ENCODE measurements around the gene KIF1B. TPM values are rescaled to one million over a fixed set of nuclear protein-coding genes. Genes with fewer than 3 reads are reported as not detected.

The KIF1B gene
- total RNA-seq, 6 experiments from 2014 or later: 21.7 to 29.4 (median 23.2) TPM

DNA sequence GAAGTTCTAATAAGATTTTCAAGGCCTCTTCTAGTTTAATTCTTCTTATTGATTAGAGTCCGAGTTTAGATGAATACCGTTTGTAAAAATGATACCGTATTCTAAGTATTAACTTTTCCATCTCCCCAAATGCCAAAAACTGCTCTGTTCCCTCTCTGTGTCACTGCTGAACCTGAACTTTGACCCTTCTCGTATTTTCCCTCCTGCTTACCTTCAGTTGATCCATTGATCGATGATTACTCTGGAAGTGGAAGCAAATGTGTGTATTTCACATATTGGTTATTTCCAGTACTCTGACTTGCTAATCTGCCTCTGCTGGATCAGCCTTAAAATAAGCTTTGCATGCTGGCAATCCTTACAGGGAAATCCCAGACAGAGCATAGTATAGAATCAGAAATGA lies 68.5 kb downstream of the KIF1B start:
- intact Hi-C loops (cut with DNase I): no loop called here
- Histone ChIP-seq H3K4me1 (peaks cover 0 to 20% (median 6%) of the 10 kb centered on the region in 4 donors), H3K9me3 (no peaks in the 10 kb centered on the region), H3K27ac (peak overlapping the region; percentile 49 to 74 (median 67)), H3K27me3 (no peaks in the 10 kb centered on the region), H3K4me3 (no peak overlapping the region), H3K36me3 (peaks cover 0 to 31% (median 3%) of the 10 kb centered on the region in 4 donors)
- TF ChIP-seq, protein P1, sequence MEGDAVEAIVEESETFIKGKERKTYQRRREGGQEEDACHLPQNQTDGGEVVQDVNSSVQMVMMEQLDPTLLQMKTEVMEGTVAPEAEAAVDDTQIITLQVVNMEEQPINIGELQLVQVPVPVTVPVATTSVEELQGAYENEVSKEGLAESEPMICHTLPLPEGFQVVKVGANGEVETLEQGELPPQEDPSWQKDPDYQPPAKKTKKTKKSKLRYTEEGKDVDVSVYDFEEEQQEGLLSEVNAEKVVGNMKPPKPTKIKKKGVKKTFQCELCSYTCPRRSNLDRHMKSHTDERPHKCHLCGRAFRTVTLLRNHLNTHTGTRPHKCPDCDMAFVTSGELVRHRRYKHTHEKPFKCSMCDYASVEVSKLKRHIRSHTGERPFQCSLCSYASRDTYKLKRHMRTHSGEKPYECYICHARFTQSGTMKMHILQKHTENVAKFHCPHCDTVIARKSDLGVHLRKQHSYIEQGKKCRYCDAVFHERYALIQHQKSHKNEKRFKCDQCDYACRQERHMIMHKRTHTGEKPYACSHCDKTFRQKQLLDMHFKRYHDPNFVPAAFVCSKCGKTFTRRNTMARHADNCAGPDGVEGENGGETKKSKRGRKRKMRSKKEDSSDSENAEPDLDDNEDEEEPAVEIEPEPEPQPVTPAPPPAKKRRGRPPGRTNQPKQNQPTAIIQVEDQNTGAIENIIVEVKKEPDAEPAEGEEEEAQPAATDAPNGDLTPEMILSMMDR (IDR thresholded peaks at IDR 0.05): no peak
- TF ChIP-seq POLR2A (IDR thresholded peaks at IDR 0.05): no peak
- DNase-seq (no peak), ATAC-seq (peak; percentile 95 to 97 (median 96))
- WGBS (ENCODE audit: insufficient coverage, low coverage, low lambda C conversion rate, missing lambda C conversion rate): 24% methylated on average over 5 of the region's 5 CpGs

DNA sequence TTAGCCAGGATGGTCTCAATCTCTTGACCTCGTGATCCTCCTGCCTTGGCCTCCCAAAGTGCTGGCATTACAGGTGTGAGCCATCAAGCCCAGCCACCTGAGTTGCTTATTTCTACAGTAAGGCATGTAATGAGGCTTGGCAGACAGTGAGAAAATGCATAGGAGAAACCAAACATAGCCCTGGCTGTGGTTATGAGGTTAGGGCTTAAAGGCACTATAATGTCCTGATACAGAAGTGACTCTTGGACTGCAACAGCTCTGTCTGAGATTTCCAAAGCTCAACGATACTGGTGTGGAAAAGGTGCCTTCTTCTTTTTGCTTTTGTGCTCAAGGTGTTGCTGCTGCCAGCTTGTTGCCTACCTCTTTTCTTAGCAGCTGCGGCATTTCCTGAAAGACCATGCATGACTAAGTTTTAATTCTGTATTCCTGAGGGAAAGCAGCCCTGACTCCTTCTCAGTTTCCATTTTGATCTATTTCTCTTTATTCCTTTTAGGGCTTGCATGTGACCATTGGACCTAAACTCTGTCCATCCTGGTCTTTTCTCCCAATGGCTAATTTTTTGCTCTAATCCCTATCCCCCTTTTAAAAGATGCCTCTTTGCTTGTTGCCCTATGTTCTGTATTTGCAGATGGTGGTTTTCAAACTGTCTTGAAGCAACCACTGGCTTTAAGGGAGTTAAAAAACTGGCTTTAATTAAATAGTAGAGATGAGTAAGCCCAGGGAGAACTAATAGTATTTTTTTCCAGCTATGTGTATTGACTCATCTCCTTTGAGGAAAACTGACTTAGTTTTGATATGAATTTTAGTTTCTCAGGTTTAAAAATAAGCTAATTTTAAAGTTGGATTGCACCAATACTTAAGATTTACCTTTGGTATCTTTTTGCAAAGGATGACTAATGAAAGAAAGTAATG lies 70.3 kb downstream of the KIF1B start:
- intact Hi-C loops (cut with DNase I): no loop called here
- DNase-seq: no peak
- ATAC-seq: no peak
- TF ChIP-seq POLR2A (IDR thresholded peaks at IDR 0.05): no peak
- TF ChIP-seq, protein P1 (IDR thresholded peaks at IDR 0.05): no peak
- Histone ChIP-seq H3K27ac (no peak overlapping the region), H3K4me3 (no peak overlapping the region), H3K4me1 (peaks cover 0 to 20% (median 6%) of the 10 kb centered on the region in 4 donors), H3K27me3 (no peaks in the 10 kb centered on the region), H3K9me3 (no peaks in the 10 kb centered on the region), H3K36me3 (peaks cover 0 to 39% (median 3%) of the 10 kb centered on the region in 4 donors)
- WGBS (ENCODE audit: insufficient coverage, low coverage, low lambda C conversion rate, missing lambda C conversion rate): 91% methylated on average over 3 of the region's 3 CpGs

DNA sequence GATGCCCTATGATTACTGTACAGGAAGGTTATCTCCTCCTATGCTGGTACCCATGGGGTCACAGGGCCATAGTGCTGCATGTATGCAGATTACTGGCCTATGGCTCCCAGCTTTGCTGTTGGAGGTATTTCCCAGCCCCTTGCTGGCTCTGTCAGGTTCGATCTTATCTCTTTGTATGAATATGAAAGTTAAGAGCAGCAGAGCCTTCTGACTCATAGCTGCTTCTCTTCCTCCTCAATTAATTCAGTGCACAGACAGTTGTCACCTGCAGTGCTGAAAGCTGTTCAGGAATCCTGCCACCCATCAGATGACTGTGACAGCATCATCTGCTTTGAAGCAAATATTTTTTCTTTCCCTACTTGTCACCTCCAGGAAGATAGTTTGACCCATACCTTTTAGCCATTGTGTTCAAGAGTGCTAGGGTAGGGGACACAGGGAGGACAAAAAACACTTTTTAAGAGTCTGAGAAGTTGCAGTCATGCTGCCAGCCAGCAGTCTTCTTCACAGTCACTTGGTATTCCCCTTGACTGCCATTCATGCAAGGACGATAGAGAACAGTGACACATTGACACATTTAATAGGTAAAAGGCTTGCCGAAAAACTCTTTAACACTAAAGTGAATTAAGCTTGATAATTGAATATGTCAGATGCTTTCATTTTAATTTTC lies 73.1 kb downstream of the KIF1B start:
- Histone ChIP-seq H3K4me3 (no peak overlapping the region), H3K4me1 (peaks cover 0 to 31% (median 14%) of the 10 kb centered on the region in 4 donors), H3K27ac (no peak overlapping the region), H3K27me3 (no peaks in the 10 kb centered on the region), H3K36me3 (peaks cover 0 to 33% (median 5%) of the 10 kb centered on the region in 4 donors), H3K9me3 (no peaks in the 10 kb centered on the region)
- intact Hi-C loops (cut with DNase I): no loop called here
- WGBS (ENCODE audit: insufficient coverage, low coverage, low lambda C conversion rate, missing lambda C conversion rate): 79% methylated on average over 3 of the region's 3 CpGs
- no peak for ATAC-seq
- DNase-seq: no peak
- TF ChIP-seq, protein P1 (IDR thresholded peaks at IDR 0.05): no peak
- TF ChIP-seq POLR2A (IDR thresholded peaks at IDR 0.05): no peak

DNA sequence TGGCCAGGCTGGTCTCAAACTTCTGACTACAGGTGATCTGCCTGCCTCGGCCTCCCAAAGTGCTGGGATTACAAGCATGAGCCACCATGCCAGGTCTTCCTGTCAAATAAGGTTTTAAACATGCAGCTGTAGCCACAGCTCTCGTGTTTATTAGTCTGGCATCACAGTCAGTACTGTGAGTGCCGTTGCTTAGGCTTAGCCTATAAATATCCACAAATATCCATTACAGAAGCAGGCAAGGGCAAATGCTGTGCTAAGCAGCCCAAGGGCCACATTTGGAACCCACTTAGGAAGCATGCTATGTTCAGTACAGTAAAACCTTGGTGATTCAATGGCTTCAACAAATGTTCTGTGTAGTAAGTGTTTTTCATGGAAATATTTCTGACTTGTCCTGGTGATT lies 75.9 kb downstream of the KIF1B start:
- ATAC-seq: peak in 2 of 4 donors; percentile 9 to 18
- intact Hi-C loops (cut with DNase I): no loop called here
- Histone ChIP-seq H3K4me3 (no peak overlapping the region), H3K27me3 (no peaks in the 10 kb centered on the region), H3K4me1 (peaks cover 0 to 16% (median 8%) of the 10 kb centered on the region in 4 donors), H3K36me3 (peaks cover 0 to 33% (median 5%) of the 10 kb centered on the region in 4 donors), H3K9me3 (no peaks in the 10 kb centered on the region), H3K27ac (peak overlapping the region in 1 of 3 donors; percentile 48)
- WGBS (ENCODE audit: insufficient coverage, low coverage, low lambda C conversion rate, missing lambda C conversion rate): 100% methylated on average over 2 of the region's 3 CpGs
- no peak for DNase-seq
- TF ChIP-seq, protein P1 (IDR thresholded peaks at IDR 0.05): no peak
- TF ChIP-seq POLR2A (IDR thresholded peaks at IDR 0.05): no peak

Measured in right lobe of liver (tissue), 6 donors.